ENCODE data around the gene DRAP1. TPM values are rescaled to one million over a fixed set of nuclear protein-coding genes. Genes with fewer than 3 reads are reported as not detected.

Gene DRAP1
- total RNA-seq, 4 donors from 2014 or later: 32.6 to 112 (median 57.5) TPM

GRCh38 chr11:65871811-65872548 lies 47.2 kb upstream of the DRAP1 start:
- peaks cover 0 to 4% (median 0%) of the 10 kb centered on the region in 3 donors for H3K36me3 ChIP-seq
- peak in 1 of 3 donors; percentile 48 for DNase-seq
- peak overlapping the region; percentile 62 to 85 (median 78) for H3K27ac ChIP-seq
- H3K4me1 ChIP-seq: peaks cover 0 to 22% (median 9%) of the 10 kb centered on the region in 4 donors
- no peaks in the 10 kb centered on the region for H3K9me3 ChIP-seq
- no peak for TF ChIP-seq POLR2A (IDR thresholded peaks at IDR 0.05)
- TF ChIP-seq, protein P1, sequence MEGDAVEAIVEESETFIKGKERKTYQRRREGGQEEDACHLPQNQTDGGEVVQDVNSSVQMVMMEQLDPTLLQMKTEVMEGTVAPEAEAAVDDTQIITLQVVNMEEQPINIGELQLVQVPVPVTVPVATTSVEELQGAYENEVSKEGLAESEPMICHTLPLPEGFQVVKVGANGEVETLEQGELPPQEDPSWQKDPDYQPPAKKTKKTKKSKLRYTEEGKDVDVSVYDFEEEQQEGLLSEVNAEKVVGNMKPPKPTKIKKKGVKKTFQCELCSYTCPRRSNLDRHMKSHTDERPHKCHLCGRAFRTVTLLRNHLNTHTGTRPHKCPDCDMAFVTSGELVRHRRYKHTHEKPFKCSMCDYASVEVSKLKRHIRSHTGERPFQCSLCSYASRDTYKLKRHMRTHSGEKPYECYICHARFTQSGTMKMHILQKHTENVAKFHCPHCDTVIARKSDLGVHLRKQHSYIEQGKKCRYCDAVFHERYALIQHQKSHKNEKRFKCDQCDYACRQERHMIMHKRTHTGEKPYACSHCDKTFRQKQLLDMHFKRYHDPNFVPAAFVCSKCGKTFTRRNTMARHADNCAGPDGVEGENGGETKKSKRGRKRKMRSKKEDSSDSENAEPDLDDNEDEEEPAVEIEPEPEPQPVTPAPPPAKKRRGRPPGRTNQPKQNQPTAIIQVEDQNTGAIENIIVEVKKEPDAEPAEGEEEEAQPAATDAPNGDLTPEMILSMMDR (IDR thresholded peaks at IDR 0.05): no peak
- H3K27me3 ChIP-seq: no peaks in the 10 kb centered on the region
- peak overlapping the region; percentile 33 to 58 (median 54) for H3K4me3 ChIP-seq

GRCh38 chr11:65872586-65873317 lies 46.5 kb upstream of the DRAP1 start, which contains the start of gene EFEMP2:
EFEMP2 (minus strand) TSS chr11:65872800; CDS start chr11:65872354, 446 bp downstream.
- Histone ChIP-seq H3K27me3 (no peaks in the 10 kb centered on the region), H3K4me3 (peak within 1 kb of the TSS; percentile 33 to 58 (median 54)), H3K9me3 (no peaks in the 10 kb centered on the region), H3K36me3 (no peaks in the 10 kb centered on the region), H3K27ac (peak within 1 kb of the TSS; percentile 62 to 85 (median 78)), H3K4me1 (peaks cover 0 to 22% (median 9%) of the 10 kb centered on the region in 4 donors)
- no peak for DNase-seq
- TF ChIP-seq, protein P1 (IDR thresholded peaks at IDR 0.05): no peak
- TF ChIP-seq POLR2A (IDR thresholded peaks at IDR 0.05): no peak

- Histone ChIP-seq H3K9me3 (no peaks in the 10 kb centered on the region), H3K4me1 (peaks cover 0 to 22% (median 9%) of the 10 kb centered on the region in 4 donors), H3K4me3 (peak overlapping the region; percentile 33 to 58 (median 54)), H3K27me3 (no peaks in the 10 kb centered on the region), H3K36me3 (no peaks in the 10 kb centered on the region), H3K27ac (peak overlapping the region; percentile 62 to 85 (median 78))
- peak; percentile 96 to 98 (median 97) for DNase-seq
- TF ChIP-seq, protein P1 (IDR thresholded peaks at IDR 0.05): peak in 2 of 6 experiments; percentile 7 to 12
- peak; percentile 58 to 86 for TF ChIP-seq POLR2A (IDR thresholded peaks at IDR 0.05)
These were observed 45.7 kb upstream of the DRAP1 start for GRCh38 chr11:65873318-65874156.

- Histone ChIP-seq H3K27me3 (no peaks in the 10 kb centered on the region), H3K36me3 (peaks cover 0 to 26% (median 0%) of the 10 kb centered on the region in 3 donors), H3K4me3 (no peak within 1 kb of the TSS), H3K9me3 (no peaks in the 10 kb centered on the region), H3K27ac (peak within 1 kb of the TSS in 1 of 4 donors; percentile 21), H3K4me1 (peaks cover 0 to 5% (median 0%) of the 10 kb centered on the region in 4 donors)
- DNase-seq: no peak
- no peak for TF ChIP-seq POLR2A (IDR thresholded peaks at IDR 0.05)
- TF ChIP-seq, protein P1 (IDR thresholded peaks at IDR 0.05): no peak
These were observed 39.6 kb upstream of the DRAP1 start, which contains the start of gene CTSW for GRCh38 chr11:65879617-65880016. CTSW (plus strand) TSS chr11:65879837; CDS start chr11:65879855, 18 bp downstream.

- H3K27me3 ChIP-seq: no peaks in the 10 kb centered on the region
- no peak overlapping the region for H3K4me3 ChIP-seq
- TF ChIP-seq POLR2A (IDR thresholded peaks at IDR 0.05): no peak
- TF ChIP-seq, protein P1 (IDR thresholded peaks at IDR 0.05): no peak
- H3K27ac ChIP-seq: peak overlapping the region in 1 of 4 donors; percentile 14
- no peaks in the 10 kb centered on the region for H3K9me3 ChIP-seq
- peaks cover 0 to 26% (median 0%) of the 10 kb centered on the region in 3 donors for H3K36me3 ChIP-seq
- no peak for DNase-seq
- peaks cover 0 to 8% (median 2%) of the 10 kb centered on the region in 4 donors for H3K4me1 ChIP-seq
These were observed 39.2 kb upstream of the DRAP1 start for GRCh38 chr11:65880027-65880426.
